CD14-positive monocyte (primary cell): Measurements from ENCODE around the gene TMCO5A. TPM values are rescaled to one million over a fixed set of nuclear protein-coding genes. Genes with fewer than 3 reads are reported as not detected.

Source experiments
- DNase-seq, 3 donors: peaks; one replicate each; pipeline ENCODE4 v3.0.0-alpha.2; 2011 to 2022
- H2AFZ ChIP-seq: 2 replicates; pipeline ENCODE4 v1.6.0; 2012; ENCODE audit warnings: mild to moderate bottlenecking, low read depth, low read length, inconsistent platforms; ENCODE audit not compliant: insufficient read depth, poor library complexity, severe bottlenecking
- H3K27ac ChIP-seq, 2 donors: 1 replicate in 1 of 2; 2 replicates in 1 of 2; pipeline ENCODE4 v1.5.1; 2012 to 2013; ENCODE audit warnings: low read length in 2 of 2, control low read depth in 1 of 2, inconsistent platforms in 1 of 2, low read depth in 1 of 2, mild to moderate bottlenecking in 1 of 2
- H3K27me3 ChIP-seq, 2 donors: one replicate each; pipeline versions ENCODE4 v1.6.0 to v1.6.1; 2011 to 2013; ENCODE audit warnings: low read length in 2 of 2; ENCODE audit not compliant: control insufficient read depth in 2 of 2, insufficient read depth in 2 of 2
- H3K36me3 ChIP-seq, 2 donors: replicated peaks in 1 of 2; 1 replicate in 1 of 2; 2 replicates in 1 of 2; pipeline versions ENCODE4 v1.5.1 to v1.6.1; 2012 to 2013; ENCODE audit warnings: low read length in 2 of 2, control low read depth in 1 of 2, inconsistent platforms in 1 of 2, mild to moderate bottlenecking in 1 of 2; ENCODE audit not compliant: insufficient read depth in 2 of 2, control insufficient read depth in 1 of 2
- H3K4me1 ChIP-seq, 2 donors: 1 replicate in 1 of 2; 2 replicates in 1 of 2; pipeline versions ENCODE4 v1.5.1 to v1.6.1; 2012 to 2013; ENCODE audit warnings: low read length in 2 of 2, control low read depth in 1 of 2, inconsistent platforms in 1 of 2, mild to moderate bottlenecking in 1 of 2, moderate library complexity in 1 of 2; ENCODE audit not compliant: insufficient read depth in 2 of 2, control insufficient read depth in 1 of 2
- H3K4me2 ChIP-seq: replicated peaks from 2 replicates; pipeline ENCODE3; 2012; ENCODE audit warnings: low read length, moderate library complexity, mild to moderate bottlenecking; ENCODE audit not compliant: poor library complexity, severe bottlenecking; ENCODE audit errors: extremely low read depth
- H3K4me3 ChIP-seq, 3 experiments: fragments of 200-600 bp in 1 of 3; sonication (generic) in 1 of 3; replicated peaks in 1 of 3; 1 replicate in 2 of 3; 2 replicates in 1 of 3; pipeline ENCODE4 v1.5.1; 2011 to 2013; ENCODE audit warnings: low read length in 3 of 3, mild to moderate bottlenecking in 3 of 3, control low read depth in 2 of 3, low read depth in 2 of 3, inconsistent platforms in 1 of 3, moderate library complexity in 1 of 3
- H3K79me2 ChIP-seq: 2 replicates; pipeline ENCODE4 v1.6.0; 2012; ENCODE audit warnings: mild to moderate bottlenecking, control low read depth, inconsistent platforms, low read length, moderate library complexity; ENCODE audit not compliant: insufficient read depth
- H3K9ac ChIP-seq: 2 replicates; pipeline ENCODE4 v1.6.0; 2017; ENCODE audit warnings: low read length, mild to moderate bottlenecking; ENCODE audit not compliant: insufficient read depth, poor library complexity, severe bottlenecking
- H3K9me3 ChIP-seq, 2 donors: replicated peaks in 1 of 2; 1 replicate in 1 of 2; 2 replicates in 1 of 2; pipeline versions ENCODE4 v1.5.1 to v1.6.1; 2012 to 2013; ENCODE audit warnings: low read length in 2 of 2, control low read depth in 1 of 2; ENCODE audit not compliant: control insufficient read depth in 1 of 2, insufficient read depth in 1 of 2
- H4K20me1 ChIP-seq: 2 replicates; pipeline ENCODE4 v1.6.0; 2012; ENCODE audit warnings: mild to moderate bottlenecking, low read length, control low read depth, moderate library complexity; ENCODE audit not compliant: insufficient read depth
- H3K27ac Mint-ChIP-seq, 7 donors: one replicate each; pipeline ENCODE4 v1.8.0; 2020; ENCODE audit warnings: mild to moderate bottlenecking in 7 of 7, mixed read lengths in 7 of 7, moderate library complexity in 6 of 7, inconsistent platforms in 2 of 7
- H3K27me3 Mint-ChIP-seq, 3 donors: one replicate each; pipeline ENCODE4 v1.8.0; 2021 to 2022; ENCODE audit warnings: low read depth in 3 of 3, mild to moderate bottlenecking in 3 of 3, mixed read lengths in 3 of 3, moderate library complexity in 3 of 3, inconsistent platforms in 1 of 3
- H3K36me3 Mint-ChIP-seq, 2 donors: one replicate each; pipeline ENCODE4 v1.8.0; 2020; ENCODE audit warnings: mixed read lengths in 2 of 2, inconsistent platforms in 1 of 2, mild to moderate bottlenecking in 1 of 2
- H3K4me1 Mint-ChIP-seq: one replicate; pipeline ENCODE4 v1.8.0; 2020; ENCODE audit warnings: mild to moderate bottlenecking, mixed read lengths
- H3K4me3 Mint-ChIP-seq, 2 donors: one replicate each; pipeline ENCODE4 v1.8.0; 2020; ENCODE audit warnings: mild to moderate bottlenecking in 2 of 2, mixed read lengths in 2 of 2, moderate library complexity in 1 of 2
- H3K9me3 Mint-ChIP-seq, 7 donors: one replicate each; pipeline ENCODE4 v1.8.0; 2020 to 2022; ENCODE audit warnings: mixed read lengths in 7 of 7, mild to moderate bottlenecking in 6 of 7, moderate library complexity in 6 of 7, inconsistent platforms in 2 of 7
- CTCF ChIP-seq: fragments of 200-600 bp; IDR thresholded peaks from one replicate; pipeline ENCODE4 v1.8.0; 2022; ENCODE audit warnings: antibody characterized with exemption, mild to moderate bottlenecking
- WGBS: methylation state at CpG from one replicate; pipeline ENCODE4 v1.1.5; 2013; ENCODE audit warnings: missing lambda C conversion rate; ENCODE audit not compliant: insufficient coverage; 5-methylcytosine and 5-hydroxymethylcytosine counted together
- intact Hi-C, 2 donors: fragments of 100-400 bp; cut with micrococcal nuclease; formaldehyde crosslinking; loops; one replicate each; pipeline versions ENCODE4 v1.15.0 to v1.15.1; 2023
- polyA plus RNA-seq, 3 donors: library from polyadenylated mRNA; depleted of rRNA in 1 of 3; unstranded in 2 of 3; stranded (reverse) in 1 of 3; fragments of 300-500 nt in 2 of 3; fragments of >200 nt in 1 of 3; fragmentation: Illumina TruSeq in 2 of 3; gene quantifications; 1 replicate in 2 of 3; 2 replicates in 1 of 3; pipeline ENCODE4 v1.2.3, GENCODE V29; 2012 to 2021

TMCO5A gene
- polyA plus RNA-seq, 3 donors, result not detected

- 89% methylated on average over 6 of the region's 11 CpGs for WGBS
- H3K4me1 ChIP-seq, result no peaks in the 10 kb centered on the region
- no peak for DNase-seq
- Mint-ChIP-seq H3K27ac (peak overlapping the region in 1 of 7 donors; percentile 26), H3K4me1 (no peaks in the 10 kb centered on the region), H3K4me3 (no peak overlapping the region), H3K27me3 (peaks cover 0 to 3% (median 3%) of the 10 kb centered on the region in 3 donors), H3K36me3 (no peaks in the 10 kb centered on the region), H3K9me3 (peaks cover 0 to 6% (median 0%) of the 10 kb centered on the region in 7 donors)
- no peak overlapping the region for H3K27ac ChIP-seq
- intact Hi-C loops, result no loop called here
- no peaks in the 10 kb centered on the region for H3K36me3 ChIP-seq
- no peak overlapping the region for H2AFZ ChIP-seq
- H3K79me2 ChIP-seq, result no peaks in the 10 kb centered on the region
- no peak overlapping the region for H3K4me2 ChIP-seq
- H3K27me3 ChIP-seq, result no peaks in the 10 kb centered on the region
- no peaks in the 10 kb centered on the region for H3K9me3 ChIP-seq
- no peak overlapping the region for H3K4me3 ChIP-seq
- no peaks in the 10 kb centered on the region for H4K20me1 ChIP-seq
- H3K9ac ChIP-seq, result no peak overlapping the region
- no peak for TF ChIP-seq CTCF
Measured at GRCh38 chr15:37903919-37904625, 30.4 kb upstream of the TMCO5A start.

DNA sequence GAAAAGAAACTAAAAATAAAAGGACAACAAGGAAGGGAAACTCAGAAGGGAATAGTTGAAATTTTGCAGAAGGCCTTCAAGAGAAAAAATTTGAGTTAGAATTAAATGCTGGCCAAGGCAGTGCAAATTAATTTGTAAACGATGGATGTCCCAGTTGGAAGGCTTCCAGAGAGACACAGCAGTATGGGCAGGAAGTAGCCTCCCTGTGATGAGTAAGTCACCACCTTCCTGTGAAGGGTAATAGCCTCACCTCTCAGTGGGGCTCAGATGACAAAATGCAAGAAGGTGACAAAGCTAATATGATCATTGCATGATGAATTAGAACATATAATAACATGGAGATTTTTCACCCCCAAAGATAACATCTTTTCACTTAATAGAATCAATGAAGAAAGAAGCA is 27.3 kb upstream of the TMCO5A start:
- Histone ChIP-seq H3K4me2 (no peak overlapping the region), H3K27ac (no peak overlapping the region), H3K4me1 (no peaks in the 10 kb centered on the region), H2AFZ (no peak overlapping the region), H3K27me3 (no peaks in the 10 kb centered on the region), H3K36me3 (no peaks in the 10 kb centered on the region), H3K79me2 (no peaks in the 10 kb centered on the region), H3K4me3 (no peak overlapping the region), H3K9ac (no peak overlapping the region), H4K20me1 (no peaks in the 10 kb centered on the region), H3K9me3 (no peaks in the 10 kb centered on the region)
- WGBS, result 75% methylated on average over 1 of the region's 1 CpG
- intact Hi-C loops, result no loop called here
- H3K27me3 Mint-ChIP-seq, result peaks cover 0 to 3% (median 0%) of the 10 kb centered on the region in 3 donors
- no peaks in the 10 kb centered on the region for H3K4me1 Mint-ChIP-seq
- peaks cover 0 to 4% (median 0%) of the 10 kb centered on the region in 7 donors for H3K9me3 Mint-ChIP-seq
- no peak overlapping the region for H3K4me3 Mint-ChIP-seq
- no peaks in the 10 kb centered on the region for H3K36me3 Mint-ChIP-seq
- no peak for DNase-seq
- no peak overlapping the region for H3K27ac Mint-ChIP-seq
- no peak for TF ChIP-seq CTCF
